GM18505 (cell line): Measurements from ENCODE around the gene TICRR.

Experiments used
- ATAC-seq: cut with Tn5 transposase; IDR thresholded peaks from one replicate; pipeline ENCODE4 v1.9.1; 2021; ENCODE audit not compliant: unreplicated experiment
- POLR2A ChIP-seq: IDR thresholded peaks from 4 replicates; pipeline ENCODE4 v1.6.1; 2011; ENCODE audit warnings: borderline replicate concordance; ENCODE audit not compliant: insufficient read depth, insufficient read length; ENCODE audit errors: extremely low read depth

The TICRR gene

GRCh38 chr15:89628806-89629715 lies 53.8 kb downstream of the TICRR start:
- no peak for ATAC-seq
- no peak for TF ChIP-seq POLR2A

GRCh38 chr15:89629829-89630228 lies 54.6 kb downstream of the TICRR start:
- TF ChIP-seq POLR2A, result no peak
- no peak for ATAC-seq

DNA sequence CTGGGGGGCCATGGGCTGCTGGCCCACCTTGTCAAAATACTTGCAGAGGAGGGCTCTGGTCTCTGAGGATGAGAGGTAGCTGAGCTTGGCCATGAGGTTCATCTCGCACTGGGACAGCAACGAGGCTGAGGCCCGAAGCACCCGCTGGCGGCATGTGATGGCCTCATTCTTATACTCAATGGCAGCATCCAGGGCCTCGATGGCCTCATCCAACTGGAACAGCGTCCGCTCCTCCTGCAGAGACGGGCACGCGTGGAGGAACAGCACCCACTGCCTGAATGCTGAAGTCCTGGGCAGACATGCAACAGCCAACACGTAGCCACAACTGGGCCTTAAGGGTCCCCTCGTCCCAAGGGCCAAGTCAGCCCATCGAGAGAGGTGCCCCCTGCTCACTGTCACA lies 55.0 kb downstream of the TICRR start:
- TF ChIP-seq POLR2A, result no peak
- no peak for ATAC-seq

DNA sequence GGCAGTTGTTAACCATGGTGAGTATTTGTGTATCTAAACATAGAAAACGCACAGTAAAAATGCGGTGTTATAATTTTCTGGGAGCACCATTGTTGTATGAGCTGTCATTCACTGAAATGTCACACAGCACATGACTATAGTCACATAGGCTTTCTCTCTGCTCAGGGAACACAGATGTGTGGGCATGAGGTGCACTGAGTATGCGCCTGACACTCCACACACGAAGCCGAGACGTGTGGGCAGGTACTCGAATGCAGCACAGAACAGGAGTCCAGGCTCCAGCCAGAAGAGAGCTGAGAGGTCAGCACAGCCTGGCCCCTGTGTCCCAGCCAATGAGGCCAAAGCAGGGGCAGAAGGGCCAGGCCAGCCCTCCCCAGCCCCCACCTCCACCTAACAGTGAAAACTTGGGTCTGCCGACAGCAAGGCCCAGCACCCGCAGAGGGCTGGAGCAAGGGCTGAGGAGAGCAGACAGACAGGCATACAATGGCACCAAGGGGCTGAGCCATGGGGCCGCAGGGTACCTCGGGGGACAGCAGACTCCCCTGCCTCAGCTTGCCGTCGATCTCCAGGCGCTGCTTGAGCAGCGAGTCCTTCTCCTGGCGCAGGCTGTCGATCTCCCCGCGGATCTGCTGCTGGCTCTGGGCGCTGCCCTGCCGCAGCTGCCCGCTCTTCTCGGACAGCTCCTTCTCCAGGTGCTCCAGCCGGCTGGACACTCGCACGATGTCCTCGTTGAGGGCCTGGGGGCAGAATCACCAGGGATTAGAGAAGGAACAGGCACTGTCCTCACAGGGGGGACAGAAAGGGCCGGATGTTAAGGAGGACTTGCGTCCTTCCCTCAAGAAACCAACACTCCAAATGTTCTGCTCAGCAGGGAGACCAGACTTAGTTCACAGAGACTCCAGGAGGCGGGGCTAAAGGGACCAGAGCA lies 56.0 kb downstream of the TICRR start:
- TF ChIP-seq POLR2A, result no peak
- ATAC-seq, result no peak

- no peak for TF ChIP-seq POLR2A
Measured at GRCh38 chr15:89631902-89632264, 56.6 kb downstream of the TICRR start.

GRCh38 chr15:89632563-89633430 lies 57.5 kb downstream of the TICRR start:
- no peak for TF ChIP-seq POLR2A
- ATAC-seq, result no peak

More at GRCh38 chr15:89631902-89632264, 56.6 kb downstream of the TICRR start:
- no peak for ATAC-seq

DNA sequence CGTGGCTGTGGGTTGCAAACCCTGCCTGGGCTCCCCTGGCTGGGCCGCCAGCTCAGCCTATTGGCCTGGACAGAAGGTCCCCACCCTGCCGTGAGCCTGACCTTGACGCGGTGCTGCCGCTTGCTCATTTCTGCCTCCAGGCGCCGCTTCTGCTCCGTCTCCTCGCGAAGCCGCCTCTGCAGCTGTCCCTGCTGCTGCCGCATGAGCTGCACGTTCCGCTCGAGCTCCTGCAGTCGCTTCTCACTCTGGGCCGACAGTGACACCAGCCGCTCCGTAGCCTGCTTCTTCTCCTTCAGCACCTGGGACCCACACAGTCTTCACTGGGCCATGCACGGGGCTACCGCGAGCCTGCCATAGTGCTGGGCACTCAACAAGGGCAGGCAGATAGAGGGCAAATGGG lies 58.3 kb downstream of the TICRR start:
- TF ChIP-seq POLR2A, result no peak
- ATAC-seq, result no peak

- TF ChIP-seq POLR2A, result no peak
- no peak for ATAC-seq
Measured at GRCh38 chr15:89640245-89640644, 65.0 kb downstream of the TICRR start.

GRCh38 chr15:89641053-89641452 lies 65.8 kb downstream of the TICRR start:
- no peak for TF ChIP-seq POLR2A
- no peak for ATAC-seq

GRCh38 chr15:89642106-89642505 lies 66.8 kb downstream of the TICRR start:
- no peak for ATAC-seq
- TF ChIP-seq POLR2A, result no peak

DNA sequence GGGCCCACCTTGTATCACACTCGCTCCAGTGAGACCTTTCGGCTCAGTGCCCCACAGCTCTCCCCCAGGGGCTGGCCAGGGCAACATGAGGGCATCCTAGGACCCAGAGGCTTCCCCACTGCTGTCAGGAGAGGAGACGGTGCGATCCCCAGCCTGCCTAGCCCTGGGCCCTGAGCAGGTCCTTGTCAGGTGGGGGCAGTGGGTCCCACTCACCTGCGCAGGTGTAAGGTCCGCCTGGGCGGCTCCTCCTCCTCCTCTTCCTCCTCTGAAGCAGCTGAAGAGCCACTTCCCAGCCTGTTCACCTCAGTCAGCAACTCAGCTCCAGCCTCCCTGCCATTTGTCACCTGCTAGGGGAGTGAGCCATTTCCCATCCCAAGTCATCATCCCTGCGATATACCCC lies 70.4 kb downstream of the TICRR start:
- ATAC-seq, result no peak
- TF ChIP-seq POLR2A, result no peak

DNA sequence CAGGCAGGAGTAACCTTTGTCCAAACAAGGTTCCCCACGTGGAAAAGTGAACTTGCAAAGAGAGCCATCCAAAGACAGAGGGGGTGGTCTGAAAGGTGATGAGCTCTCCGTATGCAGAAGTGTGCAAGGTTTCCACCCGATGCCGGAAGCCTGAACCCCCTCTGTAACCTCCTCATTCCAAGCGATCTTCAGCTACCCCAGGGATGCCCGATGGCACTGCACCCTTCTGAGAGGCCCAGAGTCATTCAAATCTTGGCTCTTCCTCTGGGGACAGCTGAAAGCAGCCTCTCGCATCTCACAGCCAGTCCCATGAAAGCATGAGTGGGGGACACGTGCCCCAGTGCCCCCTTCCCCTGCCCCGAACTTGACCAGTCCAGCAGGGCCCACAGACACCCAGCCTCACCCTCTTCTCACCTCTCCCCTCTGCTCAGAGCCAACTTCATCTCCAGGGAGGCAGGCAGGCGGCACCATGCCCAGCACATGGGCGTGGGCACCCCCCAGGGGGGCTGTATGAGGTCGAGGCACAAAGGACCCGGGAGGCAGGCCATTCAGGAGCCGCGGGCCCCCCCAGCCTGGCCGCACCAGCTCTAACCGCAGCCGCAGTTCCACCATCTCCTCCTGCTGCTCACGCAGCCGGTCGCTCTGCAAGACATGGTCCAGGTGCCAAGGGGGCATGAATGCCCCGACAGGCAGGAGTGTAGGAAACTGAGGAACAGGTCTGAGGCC lies 71.3 kb downstream of the TICRR start:
- TF ChIP-seq POLR2A, result no peak
- ATAC-seq, result no peak
